CD4-positive, alpha-beta T cell (primary cell): ENCODE results near the gene ATRAID. TPM values are rescaled to one million over a fixed set of nuclear protein-coding genes. Genes with fewer than 3 reads are reported as not detected.

Source experiments
- ATAC-seq: fragments of 200-7000 bp; cut with Tn5 transposase; one replicate; pipeline ENCODE4 v1.10.0; 2022; ENCODE audit warnings: mild to moderate bottlenecking; ENCODE audit not compliant: poor library complexity
- CTCF ChIA-PET: fragments of 350-600 bp; sonication (Branson Sonifier 250); formaldehyde crosslinking; loops from one replicate; lab custom pipeline; 2021; ENCODE audit warnings: antibody characterized with exemption, inconsistent platforms; lab: Charles Lee
- POLR2A ChIA-PET: fragments of 350-600 bp; sonication (Branson Sonifier 250); formaldehyde crosslinking; loops from one replicate; lab custom pipeline; 2021; ENCODE audit warnings: antibody characterized with exemption, inconsistent platforms; lab: Charles Lee
- DNase-seq, 14 experiments: peaks; one replicate each; pipeline ENCODE4 v3.0.0-alpha.2; 2013 to 2020; ENCODE audit warnings: mixed read lengths in 2 of 14
- H3K27ac ChIP-seq, 2 donors: one replicate each; pipeline versions ENCODE4 v1.5.1 to v1.7.0; 2013; ENCODE audit warnings: low read length in 2 of 2, low read depth in 1 of 2, mild to moderate bottlenecking in 1 of 2
- H3K27me3 ChIP-seq, 2 experiments: 1 replicate in 1 of 2; 2 replicates in 1 of 2; pipeline versions ENCODE4 v1.6.1 to v1.7.0; 2013; ENCODE audit warnings: low read length in 2 of 2, control low read depth in 1 of 2, mild to moderate bottlenecking in 1 of 2, moderate library complexity in 1 of 2; ENCODE audit not compliant: insufficient read depth in 2 of 2, control insufficient read depth in 1 of 2
- H3K36me3 ChIP-seq: one replicate; pipeline ENCODE4 v1.6.1; 2013; ENCODE audit warnings: low read length, control low read depth; ENCODE audit not compliant: insufficient read depth
- H3K4me1 ChIP-seq: one replicate; pipeline ENCODE4 v1.6.1; 2013; ENCODE audit warnings: low read length, control low read depth; ENCODE audit not compliant: insufficient read depth
- H3K4me3 ChIP-seq: one replicate; pipeline ENCODE4 v1.5.1; 2013; ENCODE audit warnings: mild to moderate bottlenecking, low read length, moderate library complexity
- H3K9me3 ChIP-seq, 2 experiments: 1 replicate in 1 of 2; 2 replicates in 1 of 2; pipeline versions ENCODE4 v1.6.1 to v1.7.0; 2013; ENCODE audit warnings: low read length in 2 of 2, mild to moderate bottlenecking in 2 of 2, control low read depth in 1 of 2, moderate library complexity in 1 of 2; ENCODE audit not compliant: control insufficient read depth in 1 of 2, insufficient read depth in 1 of 2
- H3K27ac Mint-ChIP-seq: one replicate; pipeline ENCODE4 v1.8.0; 2020; ENCODE audit warnings: mixed read lengths
- H3K27me3 Mint-ChIP-seq: one replicate; pipeline ENCODE4 v1.8.0; 2021; ENCODE audit warnings: mixed read lengths
- H3K36me3 Mint-ChIP-seq: one replicate; pipeline ENCODE4 v1.8.0; 2021; ENCODE audit warnings: low read depth, mixed read lengths
- H3K4me1 Mint-ChIP-seq: one replicate; pipeline ENCODE4 v1.8.0; 2021; ENCODE audit warnings: low read depth, mixed read lengths
- H3K4me3 Mint-ChIP-seq: one replicate; pipeline ENCODE4 v1.8.0; 2020; ENCODE audit warnings: mild to moderate bottlenecking, mixed read lengths
- H3K9me3 Mint-ChIP-seq: one replicate; pipeline ENCODE4 v1.8.0; 2020; ENCODE audit warnings: mixed read lengths
- CTCF ChIP-seq: fragments of 200-600 bp; IDR thresholded peaks from one replicate; pipeline ENCODE4 v1.8.0; 2022; ENCODE audit warnings: antibody characterized with exemption, mild to moderate bottlenecking
- intact Hi-C, 2 experiments: fragments of 100-400 bp; cut with DNase I in 1 of 2; cut with micrococcal nuclease in 1 of 2; formaldehyde crosslinking; loops; one replicate each; pipeline versions ENCODE4 v1.15.1 to v1.9.0; 2023 to 2025; cut with DNase I, micrococcal nuclease
- total RNA-seq, 174 experiments: library from RNA in 2 of 174; stranded (reverse) in 2 of 174; gene quantifications; one replicate each; pipeline ENCODE4 v1.2.3 and lab custom pipeline; 2021 to 2026

The ATRAID gene
- total RNA-seq, 2 experiments from 2014 or later, result 79.1 to 82.5 TPM

GRCh38 chr2:27211241-27211942 is 449 bp upstream of the ATRAID start:
- CTCF ChIA-PET, result interaction anchor here (1.1 kb wide), 1 partner anchor 42 kb away, joined by 3 read pairs; no protein-coding TSS in a partner anchor

DNA sequence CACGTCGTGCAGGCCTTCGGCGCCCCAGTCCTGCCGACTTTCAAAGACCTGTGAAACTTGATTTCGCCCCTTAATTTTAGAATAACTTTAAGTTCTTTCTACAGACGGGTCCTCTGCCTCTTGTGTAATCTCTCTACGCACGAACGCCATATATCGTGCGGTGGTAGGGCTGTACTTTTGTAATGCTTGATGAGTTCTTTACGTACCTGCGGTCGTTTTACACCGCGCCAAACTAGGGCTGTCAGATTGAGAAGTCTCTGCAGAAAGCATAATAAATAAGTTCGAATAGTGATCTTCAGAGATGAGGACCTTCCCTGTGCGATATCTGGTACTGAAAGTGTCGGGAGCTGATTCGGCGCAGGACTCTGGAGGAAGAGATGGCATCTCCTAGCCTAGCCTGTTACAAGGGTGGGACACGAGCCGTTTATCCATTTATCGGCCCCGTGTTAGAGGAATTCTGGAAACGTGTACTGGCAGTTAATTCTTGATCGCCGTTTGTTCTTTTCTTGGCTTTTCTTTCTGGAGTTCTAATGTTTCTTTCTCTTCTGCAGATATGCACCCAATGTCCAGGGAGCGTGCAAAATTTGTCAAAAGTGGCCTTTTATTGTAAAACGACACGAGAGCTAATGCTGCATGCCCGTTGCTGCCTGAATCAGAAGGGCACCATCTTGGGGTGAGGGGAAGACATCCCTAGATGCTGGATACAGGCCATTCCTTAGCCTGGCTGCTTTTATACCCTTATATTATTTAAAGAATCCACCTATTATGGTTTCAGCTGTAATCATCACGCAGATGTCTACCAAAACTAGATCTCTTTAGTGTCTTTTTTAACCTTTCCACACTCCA is 1.0 kb downstream of the ATRAID start:
- peak in 10 of 14 experiments; percentile 27 to 91 (median 48) for DNase-seq
- peak overlapping the region; percentile 78 for H3K4me3 ChIP-seq
- Mint-ChIP-seq H3K27ac (peak overlapping the region; percentile 98), H3K9me3 (no peaks in the 10 kb centered on the region), H3K4me3 (peak overlapping the region; percentile 92), H3K27me3 (no peaks in the 10 kb centered on the region), H3K4me1 (peaks cover 48% of the 10 kb centered on the region), H3K36me3 (peaks cover 71% of the 10 kb centered on the region)
- ATAC-seq, result peak; percentile 66
- peak overlapping the region; percentile 96 to 97 for H3K27ac ChIP-seq
- ChIA-PET CTCF (interaction anchor here (1.2 kb wide), 1 partner anchor 43 kb away, joined by 4 read pairs; no protein-coding TSS in a partner anchor), POLR2A (interaction anchor here (0.5 to 3.2 kb wide), 14 partner anchors 24 to 427 kb away, joined by 3 to 19 read pairs (median 4); partner anchors contain the start of genes AGBL5, CENPA, KHK and OST4)
- TF ChIP-seq CTCF, result no peak
- H3K4me1 ChIP-seq, result peaks cover 31% of the 10 kb centered on the region
- H3K27me3 ChIP-seq, result no peaks in the 10 kb centered on the region
- H3K36me3 ChIP-seq, result peaks cover 17% of the 10 kb centered on the region
- intact Hi-C loops, result loop anchor here (1.0 to 10.0 kb wide), 14 partner anchors 52 to 1338 kb away; partner anchors contain the start of genes PREB (in 2 of the 2), AGBL5 (in 1 of the 2), ASXL2 (in 1 of the 2) and CENPA (in 1 of the 2)
- no peaks in the 10 kb centered on the region for H3K9me3 ChIP-seq

More at GRCh38 chr2:27211241-27211942, 449 bp upstream of the ATRAID start:
- Histone ChIP-seq H3K4me3 (peak overlapping the region; percentile 78), H3K9me3 (no peaks in the 10 kb centered on the region), H3K27me3 (no peaks in the 10 kb centered on the region), H3K27ac (peak overlapping the region; percentile 18 to 97), H3K36me3 (peaks cover 31% of the 10 kb centered on the region), H3K4me1 (peaks cover 19% of the 10 kb centered on the region)
- DNase-seq (no peak), ATAC-seq (no peak)
- Mint-ChIP-seq H3K36me3 (peaks cover 71% of the 10 kb centered on the region), H3K27ac (peak overlapping the region; percentile 98), H3K4me1 (peaks cover 33% of the 10 kb centered on the region), H3K4me3 (peak overlapping the region; percentile 98), H3K27me3 (no peaks in the 10 kb centered on the region), H3K9me3 (no peaks in the 10 kb centered on the region)
- intact Hi-C loops, result loop anchor here (5.0 to 10.0 kb wide), 10 partner anchors 53 to 1337 kb away; partner anchors contain the start of genes AGBL5 (in 1 of the 2), ASXL2 (in 1 of the 2), CENPA (in 1 of the 2) and EIF2B4 (in 1 of the 2)
- TF ChIP-seq CTCF, result no peak
- POLR2A ChIA-PET, result interaction anchor here (0.6 to 3.2 kb wide), 13 partner anchors 51 to 679 kb away, joined by 3 to 19 read pairs (median 4); partner anchors contain the start of genes AGBL5, CENPA, KHK and OST4

GRCh38 chr2:27214941-27215340 is 3.1 kb downstream of the ATRAID start:
- no peaks in the 10 kb centered on the region for H3K9me3 Mint-ChIP-seq
- peaks cover 50% of the 10 kb centered on the region for H3K4me1 Mint-ChIP-seq
- H3K36me3 Mint-ChIP-seq, result peaks cover 58% of the 10 kb centered on the region
- Histone ChIP-seq H3K4me1 (peaks cover 40% of the 10 kb centered on the region), H3K4me3 (no peak overlapping the region), H3K27me3 (no peaks in the 10 kb centered on the region), H3K9me3 (no peaks in the 10 kb centered on the region), H3K36me3 (peaks cover 8% of the 10 kb centered on the region), H3K27ac (no peak overlapping the region)
- DNase-seq (no peak), ATAC-seq (no peak)
- intact Hi-C loops, result loop anchor here (5.0 to 10.0 kb wide), 12 partner anchors 50 to 1340 kb away; partner anchors contain the start of genes AGBL5 (in 1 of the 2), ASXL2 (in 1 of the 2), CENPA (in 1 of the 2) and EIF2B4 (in 1 of the 2)
- ChIA-PET POLR2A (no interaction called here), CTCF (no interaction called here)
- no peaks in the 10 kb centered on the region for H3K27me3 Mint-ChIP-seq
- no peak overlapping the region for H3K4me3 Mint-ChIP-seq
- H3K27ac Mint-ChIP-seq, result peak overlapping the region; percentile 93
- no peak for TF ChIP-seq CTCF
